SKM-1 treated with dmso at 0.1 percent for 144 hours (cell line): ENCODE data around the gene SLC46A1.

Source experiments
- DNase-seq: peaks from one replicate; lab custom pipeline; 2025; ENCODE audit not compliant: unreplicated experiment; lab: John Stamatoyannopoulos, UW

Gene SLC46A1

DNA sequence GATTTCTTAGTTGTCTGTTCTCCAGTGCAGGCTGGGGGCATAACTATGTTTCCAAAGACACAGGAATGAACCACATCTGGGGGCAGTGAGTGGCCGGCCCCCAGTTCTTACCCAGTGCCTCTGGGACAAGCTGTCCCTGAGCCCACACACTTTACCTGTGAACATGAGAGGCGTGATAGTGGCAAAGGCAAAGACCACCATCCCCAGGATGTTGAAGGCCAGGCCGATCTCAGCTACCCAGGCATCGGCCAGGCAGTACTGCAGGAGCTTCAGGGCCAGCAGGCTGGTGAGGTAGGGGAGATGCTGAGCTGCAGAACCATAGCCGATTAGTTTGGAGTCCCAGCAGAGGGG, 1.6 kb downstream of the SLC46A1 start:
- no peak for DNase-seq

DNA sequence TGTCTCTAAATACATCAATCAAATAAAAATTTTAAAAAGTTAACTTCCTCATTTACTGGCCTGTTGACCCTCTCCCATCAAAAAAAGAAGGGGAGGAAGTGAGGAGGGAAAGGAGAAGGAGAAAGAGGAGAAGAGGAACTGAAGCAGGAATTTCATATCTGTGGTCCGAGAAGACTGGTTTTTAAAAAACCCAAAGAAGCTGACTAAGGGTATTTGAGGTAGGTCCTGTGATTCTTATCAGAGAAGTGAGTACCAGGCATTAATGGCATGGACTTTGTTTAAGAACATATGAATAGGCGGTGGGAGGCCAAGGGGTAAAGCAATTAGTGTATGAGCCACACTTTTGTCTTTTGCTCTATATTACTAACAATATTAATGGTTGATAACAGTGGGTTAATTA, 2.0 kb downstream of the SLC46A1 start:
- DNase-seq = no peak

DNA sequence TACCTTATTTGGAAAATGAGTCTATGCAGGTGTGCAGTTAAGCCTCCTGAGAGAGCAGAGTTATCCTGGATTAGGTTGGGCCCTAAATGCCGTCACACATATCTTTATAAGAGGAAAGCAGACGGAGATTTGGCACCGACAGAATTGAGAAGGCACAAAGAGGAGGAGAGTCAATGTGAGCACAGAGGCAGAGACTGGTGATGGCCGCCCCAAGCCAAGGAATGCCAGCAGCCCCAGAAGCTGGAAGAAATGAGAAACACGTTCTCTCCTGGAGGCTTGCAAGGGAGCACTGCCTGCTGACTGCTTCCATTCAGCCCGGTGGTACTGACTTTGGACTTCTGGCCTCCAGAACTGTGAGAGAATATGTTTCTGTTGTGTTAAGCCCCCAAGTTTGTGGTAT, 3.2 kb downstream of the SLC46A1 start:
- DNase-seq = no peak

DNA sequence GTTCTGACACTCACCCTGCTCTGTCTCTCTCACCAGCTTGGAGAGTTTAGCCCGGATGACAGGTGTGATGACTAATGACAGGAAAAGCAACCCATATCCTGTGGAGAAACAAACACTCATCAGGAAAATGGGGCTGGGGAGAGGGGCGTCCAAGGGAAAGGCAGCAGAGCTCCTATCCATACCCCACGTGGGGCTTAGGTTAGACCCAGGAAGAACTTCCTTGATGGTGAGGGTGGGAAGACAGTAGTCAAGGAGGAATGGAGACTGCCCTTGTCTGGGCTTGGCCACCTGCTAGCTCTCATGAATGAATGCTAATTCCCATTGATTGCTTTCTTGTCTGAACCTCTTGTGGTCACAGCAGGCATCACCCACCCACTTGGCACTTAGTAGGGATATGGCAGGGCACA, 3.8 kb downstream of the SLC46A1 start:
- no peak for DNase-seq

DNA sequence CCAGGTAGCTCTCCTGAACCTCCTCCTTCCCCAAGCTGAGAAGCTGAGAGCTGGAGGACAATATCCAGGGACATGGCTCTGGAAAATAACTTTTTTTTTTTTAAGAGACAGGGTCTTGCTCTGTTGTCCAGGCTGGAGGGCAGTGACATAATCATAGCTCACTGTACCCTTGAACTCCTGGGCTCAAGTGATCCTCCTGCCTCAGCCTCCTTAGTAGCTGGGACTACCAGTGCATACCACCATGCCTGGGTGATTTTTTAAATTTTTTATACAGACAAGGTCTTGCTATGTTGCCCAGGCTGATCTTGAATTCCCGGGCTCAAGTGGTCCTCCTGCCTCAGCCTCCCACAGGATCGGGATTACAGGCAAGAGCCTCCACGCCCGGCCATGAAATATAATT, 6.2 kb downstream of the SLC46A1 start:
- no peak for DNase-seq

DNA sequence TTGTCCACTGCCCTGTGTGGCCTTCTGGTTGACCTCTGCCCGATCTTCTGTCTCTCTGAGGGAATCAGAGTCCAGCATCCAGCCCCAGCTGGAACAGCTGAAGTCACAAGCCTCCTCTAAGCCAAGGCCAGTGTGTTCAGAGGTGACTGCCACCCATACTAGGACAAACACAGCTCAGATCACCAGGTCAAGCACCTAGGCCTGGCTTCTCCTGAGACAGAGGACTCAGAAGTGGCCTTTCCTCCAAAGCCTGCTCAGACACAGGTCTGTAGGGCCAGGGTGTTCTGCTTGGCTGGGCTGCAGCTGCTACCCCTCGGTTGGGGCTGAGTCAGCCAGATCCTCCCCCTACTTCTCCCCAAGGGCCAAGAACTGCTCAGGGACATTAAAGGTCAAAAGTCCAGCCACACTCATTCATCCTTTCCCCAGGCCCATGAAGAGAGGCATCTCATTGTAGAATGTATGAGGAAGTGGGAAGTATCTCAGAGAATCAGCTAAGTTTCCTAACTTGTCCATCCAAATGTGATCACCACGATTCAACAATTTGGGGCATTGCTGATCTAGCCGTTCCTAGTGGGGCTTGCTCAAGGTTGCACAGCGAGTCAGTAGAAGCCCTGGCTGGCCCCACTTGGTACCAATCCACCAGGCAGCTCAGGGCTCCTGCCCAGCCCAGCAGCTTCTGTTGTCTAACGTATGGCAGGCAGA, 7.6 kb downstream of the SLC46A1 start:
- no peak for DNase-seq

DNA sequence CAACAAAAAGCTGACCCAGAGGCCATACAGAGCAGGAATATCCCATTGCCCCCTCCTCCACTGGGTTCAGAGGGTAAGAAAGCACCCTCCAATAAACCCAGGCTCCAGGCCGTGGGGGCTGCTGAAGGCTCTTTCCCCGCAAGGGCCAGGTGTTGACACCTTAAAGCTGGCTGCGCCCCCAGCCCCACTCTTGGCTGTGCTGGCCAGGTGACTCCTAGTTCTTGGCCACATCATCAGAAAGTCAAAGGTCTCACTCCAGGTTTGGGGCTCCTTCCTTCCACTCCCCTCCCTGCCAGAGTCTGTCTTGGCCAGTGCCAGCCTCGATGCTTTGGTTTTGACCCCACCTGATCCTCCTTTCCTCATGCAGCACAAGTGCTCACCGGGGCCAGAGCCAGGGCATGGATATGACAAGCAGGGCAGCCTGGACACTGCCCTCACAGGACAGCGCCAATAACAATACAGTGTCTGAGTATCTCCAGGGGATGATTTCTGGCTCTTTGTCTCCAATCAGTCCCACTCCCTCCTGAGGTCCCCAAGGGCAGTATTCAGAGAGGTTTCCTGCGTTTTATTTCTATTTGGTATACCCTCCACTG, 8.2 kb downstream of the SLC46A1 start:
- no peak for DNase-seq

DNA sequence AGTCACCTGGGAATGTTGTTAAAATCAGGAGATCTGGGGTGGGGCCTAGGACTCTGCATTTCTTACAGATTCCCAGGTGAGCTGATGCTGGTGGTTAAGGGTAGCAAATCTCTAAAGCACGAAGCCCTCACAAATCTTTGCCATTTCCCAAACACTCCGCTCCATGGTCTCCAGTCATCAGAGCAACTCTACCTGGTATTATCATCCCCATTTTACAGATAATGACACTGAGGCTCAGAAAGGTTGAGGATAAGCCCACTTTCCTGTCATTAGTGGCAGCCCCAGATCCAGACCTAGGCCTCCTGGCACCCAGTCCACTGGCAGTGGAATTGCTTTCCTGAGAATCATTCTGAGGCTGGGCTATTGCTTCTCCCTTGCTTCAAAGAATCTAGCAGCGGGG, 8.7 kb downstream of the SLC46A1 start:
- no peak for DNase-seq

DNA sequence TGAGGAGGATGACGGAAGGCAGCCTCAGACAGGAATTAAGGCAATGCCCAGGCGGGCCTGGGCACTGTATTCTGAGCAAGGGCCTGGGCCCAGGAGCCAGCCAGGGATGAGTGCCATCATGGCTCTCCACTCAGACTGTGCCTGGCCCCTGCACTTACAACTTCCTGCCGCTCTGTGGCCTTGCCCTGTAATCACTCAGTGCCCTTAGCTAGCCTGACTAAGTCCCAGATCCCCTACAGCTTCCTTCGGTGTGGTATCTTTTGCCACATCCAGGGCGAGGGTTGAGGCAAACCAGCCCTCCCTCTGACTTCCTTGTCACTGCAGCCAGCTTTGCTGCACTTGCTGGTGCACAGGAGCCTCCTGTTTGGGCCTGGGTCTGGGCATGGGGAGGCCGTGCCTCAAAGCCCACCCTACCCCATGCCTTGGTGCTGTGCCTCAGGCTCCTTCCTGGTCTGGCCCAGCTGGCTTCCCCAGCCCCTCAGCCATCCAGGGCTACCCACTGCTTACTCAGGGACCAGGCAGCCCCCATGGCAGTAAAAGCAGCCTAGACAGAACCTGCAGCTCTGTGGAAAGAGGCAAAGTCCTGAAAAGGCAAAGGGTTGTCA, 9.3 kb downstream of the SLC46A1 start:
- no peak for DNase-seq

DNA sequence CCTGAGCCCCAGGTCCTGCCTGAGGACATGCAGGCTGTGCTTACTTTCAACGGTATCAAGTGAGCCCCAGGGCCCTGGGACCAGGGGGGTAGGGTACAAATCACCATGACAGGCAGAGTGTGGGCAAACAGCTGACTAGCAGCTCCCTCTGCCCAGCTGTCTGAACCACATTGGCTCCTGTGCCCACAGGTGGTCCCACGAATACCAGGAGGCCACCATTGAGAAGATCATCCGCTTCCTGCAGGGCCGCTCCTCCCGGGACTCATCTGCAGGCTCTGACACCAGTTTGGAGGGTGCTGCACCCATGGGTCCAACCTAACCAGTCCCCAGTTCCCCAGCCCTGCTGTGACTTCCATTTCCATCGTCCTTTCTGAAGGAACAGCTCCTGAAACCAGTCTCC, 10.0 kb downstream of the SLC46A1 start:
- DNase-seq = no peak

DNA sequence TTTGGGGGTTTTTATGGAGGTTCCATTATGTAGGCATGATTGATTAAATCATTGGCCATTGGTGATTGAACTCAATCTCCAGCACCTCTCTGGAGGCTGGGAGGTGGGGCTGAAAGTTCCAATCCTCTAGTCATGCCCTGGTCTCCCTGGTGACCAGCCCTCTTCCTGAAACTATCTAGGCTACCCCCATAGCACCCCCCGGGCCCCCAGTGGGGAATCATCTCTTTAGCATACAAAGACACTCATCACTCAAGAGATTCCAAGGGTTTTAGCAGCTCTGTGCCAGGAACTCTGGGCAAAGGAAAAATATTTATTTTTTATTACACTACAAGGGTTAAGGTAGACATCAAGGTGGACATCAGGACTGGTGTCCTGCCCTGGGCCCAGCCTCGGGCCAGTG, 10.6 kb downstream of the SLC46A1 start:
- no peak for DNase-seq

DNA sequence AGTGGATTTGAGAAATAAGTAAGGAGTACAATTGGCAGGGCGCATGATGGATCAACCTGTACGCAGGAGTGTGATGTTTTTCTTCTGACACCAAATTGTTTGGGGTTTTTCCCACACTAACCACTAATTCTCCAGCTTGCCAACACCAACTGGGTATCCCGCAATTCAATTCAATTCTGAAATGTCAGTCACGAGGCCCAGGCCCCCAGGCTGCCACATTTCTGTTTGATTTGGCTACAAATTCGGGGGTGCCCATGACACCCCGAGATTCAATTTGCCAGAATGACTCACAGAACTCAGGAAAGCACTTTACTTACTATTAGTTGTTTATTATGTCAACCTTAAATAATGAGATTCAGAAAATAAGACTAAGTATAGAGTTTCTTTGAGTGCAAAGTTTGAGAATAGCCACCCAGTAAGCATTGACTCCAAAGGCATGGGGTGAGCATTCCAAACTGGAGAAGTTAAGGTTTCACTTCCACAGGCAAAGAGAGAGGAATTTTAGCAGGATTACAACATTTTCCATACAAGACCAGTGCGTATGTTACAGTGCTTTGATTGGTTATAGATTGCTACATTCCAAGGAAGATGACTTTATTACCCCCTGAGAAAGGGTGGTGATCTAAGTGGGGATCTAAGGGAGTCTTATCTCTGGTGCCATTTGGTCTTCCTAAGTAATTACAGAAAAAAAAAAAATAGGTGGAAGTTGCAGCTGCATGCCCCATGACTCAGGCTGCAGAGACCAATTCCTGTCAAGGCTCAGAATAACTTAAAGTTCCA, 11.5 kb downstream of the SLC46A1 start:
- DNase-seq = no peak

DNA sequence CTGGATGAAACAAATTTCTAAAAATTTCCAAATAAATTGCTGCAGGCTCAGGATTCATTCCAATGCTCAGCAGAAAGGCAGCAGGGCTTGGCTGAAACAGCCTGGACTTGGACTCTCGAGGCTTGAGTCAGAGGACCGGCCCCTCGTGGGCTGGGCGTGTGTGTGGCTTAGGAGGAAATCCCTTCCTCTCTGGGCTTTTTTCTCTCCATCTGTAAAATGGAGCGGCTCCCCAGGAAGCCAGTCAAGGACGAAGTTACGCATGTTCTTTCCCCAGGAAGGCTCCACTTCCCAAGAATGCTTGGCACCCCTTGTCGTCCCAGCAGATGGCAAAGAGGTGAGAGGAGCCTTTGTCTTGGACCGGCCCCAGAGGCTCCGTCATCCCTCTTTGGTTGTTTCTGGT, 13.5 kb downstream of the SLC46A1 start:
- DNase-seq = no peak

DNA sequence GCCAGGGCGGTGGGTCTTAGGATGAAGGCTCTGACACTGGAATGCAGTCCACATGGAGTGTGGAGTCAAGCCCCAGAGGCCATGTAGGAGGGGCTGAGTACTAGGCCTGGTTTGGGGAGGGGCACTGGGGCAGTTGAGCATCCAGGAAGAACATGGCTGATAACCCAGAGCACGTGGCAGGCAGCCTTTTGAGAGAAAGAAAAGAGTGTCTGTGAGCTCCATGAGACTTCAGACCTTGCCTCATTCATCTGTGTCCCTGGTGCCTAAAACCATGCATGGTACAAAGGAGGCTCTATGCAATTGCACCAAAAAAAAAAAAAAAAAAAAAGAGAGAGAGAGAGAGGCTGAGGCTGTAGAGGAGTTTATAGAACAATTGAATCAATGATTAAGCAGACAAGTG, 14.6 kb downstream of the SLC46A1 start:
- DNase-seq = no peak

DNA sequence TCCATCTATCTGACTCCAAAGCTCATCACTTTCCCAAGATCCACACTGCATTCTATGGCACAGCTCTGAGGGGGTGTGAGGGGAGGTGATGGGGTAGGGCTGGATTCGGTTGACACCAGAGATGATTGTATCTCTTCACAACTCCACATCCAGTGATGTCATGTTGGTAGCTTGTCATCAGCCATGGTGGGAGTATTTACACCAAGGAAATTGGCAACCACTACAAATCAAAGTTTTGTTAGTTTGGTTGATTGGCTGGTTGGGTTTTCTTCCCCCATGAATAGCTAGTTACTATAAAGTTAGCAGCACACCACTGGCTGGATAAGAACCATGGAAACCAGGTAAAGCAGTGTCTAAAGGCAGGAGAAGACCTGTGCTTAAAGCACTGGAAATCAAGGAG, 15.0 kb downstream of the SLC46A1 start:
- DNase-seq = no peak

DNA sequence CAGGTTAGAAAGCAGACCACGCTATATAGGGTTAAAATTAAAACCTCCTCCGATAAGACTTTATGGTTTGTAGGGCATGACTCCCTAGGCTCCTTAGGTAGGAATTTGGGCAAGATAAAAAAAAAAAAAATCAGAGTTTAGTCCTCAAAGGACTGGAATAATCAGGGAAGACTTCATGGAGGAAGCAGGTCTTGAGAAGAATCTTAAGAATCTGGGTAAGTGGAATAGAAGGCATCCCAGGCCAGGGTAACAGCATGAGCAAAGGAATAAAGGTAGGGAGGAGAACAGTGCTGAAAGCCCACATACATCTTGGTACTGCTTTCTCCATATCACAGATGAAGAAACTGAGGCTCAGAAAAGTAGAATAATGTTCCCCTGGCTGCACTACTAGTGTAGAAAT, 15.4 kb downstream of the SLC46A1 start:
- no peak for DNase-seq

DNA sequence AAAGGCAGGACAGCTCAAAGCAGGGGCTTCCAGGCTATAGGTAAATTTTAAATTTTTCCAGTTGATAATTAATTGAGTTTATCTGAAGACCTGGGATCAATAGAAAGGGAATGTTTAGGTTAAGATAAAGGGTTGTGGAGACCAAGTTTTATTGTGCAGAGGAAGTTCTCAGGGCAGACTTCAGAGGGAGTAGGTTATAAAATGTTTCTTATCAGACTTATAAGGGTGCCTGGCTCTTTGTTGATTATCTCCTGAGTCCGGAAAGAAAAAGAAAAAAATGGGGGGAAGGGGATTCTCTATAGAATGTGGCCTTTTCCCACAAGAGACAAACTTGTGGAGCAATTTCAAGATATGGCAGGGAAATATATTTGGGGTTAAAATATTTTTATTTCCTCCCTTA, 15.9 kb downstream of the SLC46A1 start:
- no peak for DNase-seq

DNA sequence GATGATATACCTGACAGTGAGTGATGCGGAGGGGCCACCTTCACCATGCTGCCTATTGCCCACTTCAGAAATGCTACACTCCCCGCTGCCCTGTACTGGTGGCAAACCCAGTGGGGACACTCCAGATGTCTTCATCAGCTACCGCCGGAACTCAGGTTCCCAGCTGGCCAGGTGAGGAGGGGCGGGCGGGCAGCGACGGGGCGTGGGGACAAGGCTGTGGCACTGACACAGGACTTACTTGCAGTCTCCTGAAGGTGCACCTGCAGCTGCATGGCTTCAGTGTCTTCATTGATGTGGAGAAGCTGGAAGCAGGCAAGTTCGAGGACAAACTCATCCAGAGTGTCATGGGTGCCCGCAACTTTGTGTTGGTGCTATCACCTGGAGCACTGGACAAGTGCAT, 17.9 kb downstream of the SLC46A1 start:
- DNase-seq = no peak

DNA sequence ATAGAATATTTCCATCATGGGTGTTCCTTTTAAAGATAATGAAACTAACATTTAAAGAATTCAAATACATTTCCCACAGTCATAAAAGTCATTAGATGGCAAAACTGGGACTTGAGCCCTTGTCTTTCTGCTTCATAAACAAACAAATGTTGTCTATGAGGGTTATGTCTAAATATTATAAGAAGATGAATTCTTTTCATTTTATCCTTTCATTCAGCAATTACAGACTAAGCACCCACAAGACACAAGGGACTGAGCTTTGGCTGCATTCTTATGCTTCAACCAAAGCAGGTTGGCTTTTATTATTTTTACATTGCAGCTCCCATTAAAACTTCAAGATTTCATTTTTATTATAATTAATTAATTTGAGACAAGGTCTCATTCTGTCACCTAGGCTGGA, 19.6 kb downstream of the SLC46A1 start:
- DNase-seq = no peak

DNA sequence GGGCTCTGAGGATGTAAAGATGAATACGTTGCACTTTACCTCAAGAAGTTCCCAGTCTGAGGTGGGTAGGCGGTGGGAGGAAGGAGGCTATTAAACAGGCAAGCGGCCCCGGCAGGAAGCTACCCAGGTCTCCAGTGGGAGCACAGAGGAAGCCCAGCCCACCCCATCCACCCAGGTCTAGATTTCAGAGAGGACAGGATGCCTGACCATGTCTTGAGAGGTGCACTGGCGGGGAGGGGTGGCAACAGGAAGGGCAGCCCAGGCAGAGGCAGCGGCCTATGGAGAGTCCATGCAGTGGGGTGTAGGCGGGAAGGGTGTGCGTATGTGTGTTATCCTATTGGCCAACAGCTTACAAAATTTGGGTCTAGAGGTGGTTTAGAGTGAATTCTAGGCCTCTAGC, 20.6 kb downstream of the SLC46A1 start:
- DNase-seq = no peak

DNA sequence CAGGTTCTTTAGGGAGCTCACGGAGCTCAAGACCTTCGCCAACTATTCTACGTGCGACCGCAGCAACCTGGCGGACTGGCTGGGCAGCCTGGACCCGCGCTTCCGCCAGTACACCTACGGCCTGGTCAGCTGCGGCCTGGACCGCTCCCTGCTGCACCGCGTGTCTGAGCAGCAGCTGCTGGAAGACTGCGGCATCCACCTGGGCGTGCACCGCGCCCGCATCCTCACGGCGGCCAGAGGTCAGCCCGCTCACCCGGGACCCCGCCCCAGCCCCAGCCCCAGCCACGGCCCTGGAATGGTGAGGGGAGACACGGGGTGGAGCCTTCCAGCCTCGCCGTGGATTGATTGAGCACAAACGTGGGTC, 21.0 kb downstream of the SLC46A1 start:
- DNase-seq = no peak
